SK-N-SH treated with all-trans-retinoic acid at 6 μM for 48 hours (cell line): ENCODE results near the gene PPP3CA.

Experiments used
- ATAC-seq: fragments of 200-7000 bp; cut with Tn5 transposase; 3 replicates; pipeline ENCODE4 v1.9.1; 2020; ENCODE audit warnings: mild to moderate bottlenecking, moderate library complexity
- BACH2 ChIP-seq: fragments of 250-450 bp; sonication (Bioruptor Pico); IDR thresholded peaks from 2 replicates; pipeline ENCODE4 v1.9.0; 2021; ENCODE audit warnings: mild to moderate bottlenecking, borderline replicate concordance
- CSDC2 ChIP-seq: fragments of 250-450 bp; sonication (Bioruptor Pico); IDR thresholded peaks from 2 replicates; pipeline ENCODE4 v1.5.0; 2020; ENCODE audit warnings: mild to moderate bottlenecking, moderate library complexity
- CSRNP3 ChIP-seq: fragments of 250-450 bp; sonication (Bioruptor Pico); IDR thresholded peaks from 2 replicates; pipeline ENCODE4 v1.5.1; 2021; ENCODE audit warnings: mild to moderate bottlenecking, moderate library complexity
- ESRRG ChIP-seq: fragments of 250-450 bp; sonication (Bioruptor Pico); IDR thresholded peaks from 2 replicates; pipeline ENCODE4 v1.6.1; 2021; ENCODE audit warnings: mild to moderate bottlenecking
- GLIS3 ChIP-seq: fragments of 250-450 bp; sonication (Bioruptor Pico); IDR thresholded peaks from 2 replicates; pipeline ENCODE4 v1.5.0; 2020; ENCODE audit warnings: mild to moderate bottlenecking, moderate library complexity
- ISL1 ChIP-seq: fragments of 250-450 bp; sonication (Bioruptor Pico); IDR thresholded peaks from 2 replicates; pipeline ENCODE4 v2.1.2; 2022; ENCODE audit warnings: mild to moderate bottlenecking, moderate library complexity
- OSR1 ChIP-seq: fragments of 250-450 bp; sonication (Bioruptor Pico); IDR thresholded peaks from 2 replicates; pipeline ENCODE4 v1.8.0; 2022; ENCODE audit warnings: moderate library complexity, mild to moderate bottlenecking, inconsistent platforms
- PATZ1 ChIP-seq: fragments of 250-450 bp; sonication (Bioruptor Pico); IDR thresholded peaks from 2 replicates; pipeline ENCODE4 v1.8.0; 2020; ENCODE audit warnings: mild to moderate bottlenecking, moderate library complexity, borderline replicate concordance
- POU6F1 ChIP-seq: fragments of 250-450 bp; sonication (Bioruptor Pico); IDR thresholded peaks from 2 replicates; pipeline ENCODE4 v1.8.0; 2021; ENCODE audit warnings: low read depth, mild to moderate bottlenecking, moderate library complexity, borderline replicate concordance
- PPARA ChIP-seq: fragments of 250-450 bp; sonication (Bioruptor Pico); IDR thresholded peaks from 2 replicates; pipeline ENCODE4 v1.5.0; 2020; ENCODE audit warnings: mild to moderate bottlenecking, borderline replicate concordance
- RARB ChIP-seq: fragments of 250-450 bp; sonication (Bioruptor Pico); IDR thresholded peaks from 2 replicates; pipeline ENCODE4 v1.8.0; 2021; ENCODE audit warnings: mild to moderate bottlenecking, moderate library complexity
- SNAI2 ChIP-seq: fragments of 250-450 bp; sonication (Bioruptor Pico); IDR thresholded peaks from 2 replicates; pipeline ENCODE4 v1.5.0; 2020; ENCODE audit warnings: mild to moderate bottlenecking, moderate library complexity
- TCF4 ChIP-seq: fragments of 250-450 bp; sonication (Bioruptor Pico); IDR thresholded peaks from 2 replicates; pipeline ENCODE4 v1.8.0; 2021; ENCODE audit warnings: mild to moderate bottlenecking, moderate library complexity, borderline replicate concordance
- TOX ChIP-seq: fragments of 250-450 bp; sonication (Bioruptor Pico); IDR thresholded peaks from 2 replicates; pipeline ENCODE4 v1.8.0; 2021; ENCODE audit warnings: mild to moderate bottlenecking, moderate library complexity, borderline replicate concordance
- ZC3H10 ChIP-seq: fragments of 250-450 bp; sonication (Bioruptor Pico); IDR thresholded peaks from 2 replicates; pipeline ENCODE4 v1.5.1; 2021; ENCODE audit warnings: mild to moderate bottlenecking, moderate library complexity
- ZFP3 ChIP-seq: fragments of 250-450 bp; sonication (Bioruptor Pico); IDR thresholded peaks from 2 replicates; pipeline ENCODE4 v1.5.0; 2020; ENCODE audit warnings: mild to moderate bottlenecking, moderate library complexity
- ZFP30 ChIP-seq: fragments of 450-650 bp; formaldehyde crosslinking; IDR thresholded peaks from 2 replicates; pipeline ENCODE4 v1.5.0; 2022; ENCODE audit warnings: mild to moderate bottlenecking, moderate library complexity
- ZNF565 ChIP-seq: fragments of 450-650 bp; formaldehyde crosslinking; conservative IDR thresholded peaks from 2 replicates; pipeline ENCODE4 v1.5.0; 2020; ENCODE audit warnings: low read depth, mild to moderate bottlenecking, moderate library complexity
- ZNF70 ChIP-seq: fragments of 450-650 bp; formaldehyde crosslinking; IDR thresholded peaks from 2 replicates; pipeline ENCODE4 v1.5.0; 2020; ENCODE audit warnings: mild to moderate bottlenecking, moderate library complexity
- TF ChIP-seq, protein P1 (sequence below): fragments of 250-450 bp; sonication (Bioruptor Pico); IDR thresholded peaks from 2 replicates; pipeline ENCODE4 v1.5.1; 2020; ENCODE audit warnings: low read depth, mild to moderate bottlenecking, moderate library complexity
- TF ChIP-seq, protein P2 (sequence below): fragments of 250-450 bp; sonication (Bioruptor Pico); IDR thresholded peaks from 2 replicates; pipeline ENCODE4 v1.5.0; 2020; ENCODE audit warnings: mild to moderate bottlenecking, moderate library complexity

Gene PPP3CA

GRCh38 chr4:101218346-101218745 is 129.0 kb downstream of the PPP3CA start:
- no peak for TF ChIP-seq SNAI2 (CRISPR knock-in tag)
- TF ChIP-seq ZFP3 (CRISPR knock-in tag), result no peak
- TF ChIP-seq, protein P1, sequence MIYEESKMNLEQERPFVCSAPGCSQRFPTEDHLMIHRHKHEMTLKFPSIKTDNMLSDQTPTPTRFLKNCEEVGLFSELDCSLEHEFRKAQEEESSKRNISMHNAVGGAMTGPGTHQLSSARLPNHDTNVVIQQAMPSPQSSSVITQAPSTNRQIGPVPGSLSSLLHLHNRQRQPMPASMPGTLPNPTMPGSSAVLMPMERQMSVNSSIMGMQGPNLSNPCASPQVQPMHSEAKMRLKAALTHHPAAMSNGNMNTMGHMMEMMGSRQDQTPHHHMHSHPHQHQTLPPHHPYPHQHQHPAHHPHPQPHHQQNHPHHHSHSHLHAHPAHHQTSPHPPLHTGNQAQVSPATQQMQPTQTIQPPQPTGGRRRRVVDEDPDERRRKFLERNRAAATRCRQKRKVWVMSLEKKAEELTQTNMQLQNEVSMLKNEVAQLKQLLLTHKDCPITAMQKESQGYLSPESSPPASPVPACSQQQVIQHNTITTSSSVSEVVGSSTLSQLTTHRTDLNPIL (CRISPR knock-in tag), result no peak
- TF ChIP-seq CSRNP3 (CRISPR knock-in tag), result no peak
- no peak for TF ChIP-seq ISL1 (CRISPR knock-in tag)
- no peak for TF ChIP-seq TOX (CRISPR knock-in tag)
- TF ChIP-seq TCF4 (CRISPR knock-in tag), result no peak
- TF ChIP-seq OSR1 (CRISPR knock-in tag), result no peak
- TF ChIP-seq PATZ1 (CRISPR knock-in tag), result no peak
- no peak for TF ChIP-seq PPARA (CRISPR knock-in tag)
- no peak for TF ChIP-seq RARB
- no peak for TF ChIP-seq POU6F1
- no peak for TF ChIP-seq ZNF70 (CRISPR knock-in tag)
- no peak for TF ChIP-seq ZNF565 (CRISPR knock-in tag)
- TF ChIP-seq ESRRG (CRISPR knock-in tag), result no peak
- ATAC-seq, result no peak

- ATAC-seq, result no peak
- TF ChIP-seq CSDC2 (CRISPR knock-in tag), result no peak
- TF ChIP-seq GLIS3 (CRISPR knock-in tag), result no peak
- no peak for TF ChIP-seq BACH2
- no peak for TF ChIP-seq OSR1 (CRISPR knock-in tag)
- TF ChIP-seq ISL1 (CRISPR knock-in tag), result no peak
- TF ChIP-seq, protein P1 (CRISPR knock-in tag), result no peak
- TF ChIP-seq ZC3H10, result no peak
- TF ChIP-seq SNAI2 (CRISPR knock-in tag), result no peak
- TF ChIP-seq PATZ1 (CRISPR knock-in tag), result no peak
- TF ChIP-seq CSRNP3 (CRISPR knock-in tag), result no peak
- TF ChIP-seq ESRRG (CRISPR knock-in tag), result no peak
- no peak for TF ChIP-seq ZFP30 (CRISPR knock-in tag)
- TF ChIP-seq, protein P2, sequence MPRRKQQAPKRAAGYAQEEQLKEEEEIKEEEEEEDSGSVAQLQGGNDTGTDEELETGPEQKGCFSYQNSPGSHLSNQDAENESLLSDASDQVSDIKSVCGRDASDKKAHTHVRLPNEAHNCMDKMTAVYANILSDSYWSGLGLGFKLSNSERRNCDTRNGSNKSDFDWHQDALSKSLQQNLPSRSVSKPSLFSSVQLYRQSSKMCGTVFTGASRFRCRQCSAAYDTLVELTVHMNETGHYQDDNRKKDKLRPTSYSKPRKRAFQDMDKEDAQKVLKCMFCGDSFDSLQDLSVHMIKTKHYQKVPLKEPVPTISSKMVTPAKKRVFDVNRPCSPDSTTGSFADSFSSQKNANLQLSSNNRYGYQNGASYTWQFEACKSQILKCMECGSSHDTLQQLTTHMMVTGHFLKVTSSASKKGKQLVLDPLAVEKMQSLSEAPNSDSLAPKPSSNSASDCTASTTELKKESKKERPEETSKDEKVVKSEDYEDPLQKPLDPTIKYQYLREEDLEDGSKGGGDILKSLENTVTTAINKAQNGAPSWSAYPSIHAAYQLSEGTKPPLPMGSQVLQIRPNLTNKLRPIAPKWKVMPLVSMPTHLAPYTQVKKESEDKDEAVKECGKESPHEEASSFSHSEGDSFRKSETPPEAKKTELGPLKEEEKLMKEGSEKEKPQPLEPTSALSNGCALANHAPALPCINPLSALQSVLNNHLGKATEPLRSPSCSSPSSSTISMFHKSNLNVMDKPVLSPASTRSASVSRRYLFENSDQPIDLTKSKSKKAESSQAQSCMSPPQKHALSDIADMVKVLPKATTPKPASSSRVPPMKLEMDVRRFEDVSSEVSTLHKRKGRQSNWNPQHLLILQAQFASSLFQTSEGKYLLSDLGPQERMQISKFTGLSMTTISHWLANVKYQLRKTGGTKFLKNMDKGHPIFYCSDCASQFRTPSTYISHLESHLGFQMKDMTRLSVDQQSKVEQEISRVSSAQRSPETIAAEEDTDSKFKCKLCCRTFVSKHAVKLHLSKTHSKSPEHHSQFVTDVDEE (CRISPR knock-in tag), result no peak
- no peak for TF ChIP-seq TCF4 (CRISPR knock-in tag)
- TF ChIP-seq POU6F1, result no peak
- no peak for TF ChIP-seq ZNF565 (CRISPR knock-in tag)
Measured at GRCh38 chr4:101217353-101218031, 129.8 kb downstream of the PPP3CA start.
